ENCODE results near the gene HTR1B. TPM values are rescaled to one million over a fixed set of nuclear protein-coding genes. Genes with fewer than 3 reads are reported as not detected.

Gene HTR1B, protein sequence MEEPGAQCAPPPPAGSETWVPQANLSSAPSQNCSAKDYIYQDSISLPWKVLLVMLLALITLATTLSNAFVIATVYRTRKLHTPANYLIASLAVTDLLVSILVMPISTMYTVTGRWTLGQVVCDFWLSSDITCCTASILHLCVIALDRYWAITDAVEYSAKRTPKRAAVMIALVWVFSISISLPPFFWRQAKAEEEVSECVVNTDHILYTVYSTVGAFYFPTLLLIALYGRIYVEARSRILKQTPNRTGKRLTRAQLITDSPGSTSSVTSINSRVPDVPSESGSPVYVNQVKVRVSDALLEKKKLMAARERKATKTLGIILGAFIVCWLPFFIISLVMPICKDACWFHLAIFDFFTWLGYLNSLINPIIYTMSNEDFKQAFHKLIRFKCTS
- total RNA-seq (2013; cell fraction: nucleolus; rRNA removed): 2.0 and 3.0 TPM in 2 replicates
- total RNA-seq (2014; rRNA removed): 0.05 TPM in 1 of 2 replicates, not detected in the other
- 0.09 TPM in 1 of 2 replicates, not detected in the other for total RNA-seq (2014; rRNA removed; fragmentation: Illumina TruSeq; extraction: Trizol)
- not detected in 2 replicates for total RNA-seq (2021)
- polyA plus RNA-seq (2011; ENCODE audit: low read depth): not detected
- polyA plus RNA-seq (2011; rRNA removed): 0.69 and 0.98 TPM in 2 replicates
- polyA plus RNA-seq (2011; cell fraction: cytosol; rRNA removed): 0.63 and 0.84 TPM in 2 replicates
- 12.4 and 14.9 TPM in 2 replicates for polyA plus RNA-seq (2011; cell fraction: nucleus; rRNA removed)
- not detected in 2 replicates for polyA plus RNA-seq (2012)
- not detected in 2 replicates for polyA plus RNA-seq (2014; fragmentation: Illumina TruSeq; extraction: Trizol)
- polyA plus RNA-seq (2014; fragmentation: Nextera tagmentation; extraction: Ambion mirVana): not detected
- polyA plus RNA-seq (2014; rRNA removed): not detected in 2 replicates
- not detected for polyA plus RNA-seq (2016; fragmentation: Nextera tagmentation; extraction: Ambion mirVana)
- polyA minus RNA-seq (2011; rRNA and poly(A)+ RNA removed): 6.7 and 15.5 TPM in 2 replicates
- 0.53 TPM in 1 of 2 replicates, not detected in the other for polyA minus RNA-seq (2011; cell fraction: cytosol; rRNA and poly(A)+ RNA removed)
- 32.3 and 57.8 TPM in 2 replicates for polyA minus RNA-seq (2011; cell fraction: nucleus; rRNA and poly(A)+ RNA removed)
- Bru-seq, nascent RNA: percentile 38 among the genes with signal in this experiment
- percentile 37 among the genes with signal in this experiment for BruChase-seq, experiment 1, labeled RNA remaining after a 6-hour chase
- percentile 39 among the genes with signal in this experiment for BruChase-seq, experiment 2, labeled RNA remaining after a 2-hour chase
- long read RNA-seq, experiment 1, partial matches to known transcripts: 0 of 1 reads
- long read RNA-seq, experiment 1, other reads (novel, unspliced or antisense): 1 of 1 reads
- long read RNA-seq, experiment 2, partial matches to known transcripts: 0 of 4 reads
- long read RNA-seq, experiment 2, other reads (novel, unspliced or antisense): 4 of 4 reads

GRCh38 chr6:77463308-77463860 is at the start of gene HTR1B:
HTR1B (minus strand) TSS chr6:77463491; CDS start chr6:77463403, 88 bp downstream.
- WGBS (ENCODE audit: insufficient coverage, insufficient replicate concordance, low lambda C conversion rate, missing lambda C conversion rate): 18% methylated on average over 31 of the region's 31 CpGs
- ChIA-PET POLR2A (no interaction called here), CTCF (interaction anchor here (0.7 to 6.6 kb wide), 7 partner anchors 14 to 462 kb away, joined by 3 to 87 read pairs (median 40); no protein-coding TSS in a partner anchor), RAD21 (ENCODE audit: unreplicated experiment) (interaction anchor here (0.8 to 20.1 kb wide), 6 partner anchors 13 to 1570 kb away, joined by 3 to 238 read pairs (median 4); no protein-coding TSS in a partner anchor), SMC1A (ENCODE audit: uncharacterized antibody, unreplicated experiment) (interaction anchor here (0.8 to 4.1 kb wide), 8 partner anchors 9 to 461 kb away, joined by 3 to 73 read pairs (median 4); no protein-coding TSS in a partner anchor)
- H3K4me3 ChIP-seq: no peak within 1 kb of the TSS
- no peaks in the 10 kb centered on the region for H3K36me3 ChIP-seq (ENCODE audit: control insufficient read depth in 2 of 2, insufficient read depth in 2 of 2, low read length in 1 of 2)
- TF ChIP-seq NR2F1 (conservative IDR thresholded peaks at IDR 0.05) (peak; percentile 76), IRF4 (IDR thresholded peaks at IDR 0.05; ENCODE audit: low read depth, low read length) (no peak), JUNB (IDR thresholded peaks at IDR 0.05) (no peak), BHLHE40 (IDR thresholded peaks at IDR 0.05; ENCODE audit: borderline replicate concordance in 1 of 2, low read depth in 2 of 2, low read length in 1 of 2) (no peak)
- H3K79me2 ChIP-seq (ENCODE audit: control insufficient read depth, insufficient read depth, low read length): no peaks in the 10 kb centered on the region
- no peak within 1 kb of the TSS for H3K9ac ChIP-seq (ENCODE audit: control insufficient read depth, insufficient read depth, low read length)
- peak; percentile 27 for ATAC-seq
- no peaks in the 10 kb centered on the region for H3K4me1 ChIP-seq (ENCODE audit: control insufficient read depth, insufficient read depth, low read length)
- FAIRE-seq: no peak
- no peaks in the 10 kb centered on the region; the same call in 2 of the 3 replicates for H3K9me3 ChIP-seq (replicated peaks; ENCODE audit: control insufficient read depth, insufficient read depth, low read length)
- in situ Hi-C loops (cut with MboI) (loop anchor here (10.0 kb wide), 2 partner anchors 1151 to 1529 kb away; no protein-coding TSS in a partner anchor), intact Hi-C loops (cut with micrococcal nuclease; ENCODE audit: unreplicated experiment) (loop anchor here (10.0 kb wide), 2 partner anchors 351 to 1529 kb away; no protein-coding TSS in a partner anchor)
- no peak for DNase-seq (ENCODE audit: low read depth, low spot score)
- no peak within 1 kb of the TSS for H2AFZ ChIP-seq (ENCODE audit: control insufficient read depth, low read depth, low read length)
- peaks cover 12 to 16% of the 10 kb centered on the region in 2 experiments for H3K27me3 ChIP-seq (replicated peaks in 1 of 2; ENCODE audit: control insufficient read depth in 2 of 2, insufficient read depth in 2 of 2, low read length in 1 of 2)
- no peaks in the 10 kb centered on the region for H4K20me1 ChIP-seq (ENCODE audit: control insufficient read depth, insufficient read depth)
- no TSS peak for BruUV-seq (replicated peaks)
- no peak within 1 kb of the TSS for H3K4me2 ChIP-seq (ENCODE audit: control insufficient read depth, insufficient read depth)
- no peak within 1 kb of the TSS for H3K27ac ChIP-seq (ENCODE audit: control insufficient read depth, insufficient read depth)
